ENCODE measurements around the gene SLC27A6.

SLC27A6 gene

DNA sequence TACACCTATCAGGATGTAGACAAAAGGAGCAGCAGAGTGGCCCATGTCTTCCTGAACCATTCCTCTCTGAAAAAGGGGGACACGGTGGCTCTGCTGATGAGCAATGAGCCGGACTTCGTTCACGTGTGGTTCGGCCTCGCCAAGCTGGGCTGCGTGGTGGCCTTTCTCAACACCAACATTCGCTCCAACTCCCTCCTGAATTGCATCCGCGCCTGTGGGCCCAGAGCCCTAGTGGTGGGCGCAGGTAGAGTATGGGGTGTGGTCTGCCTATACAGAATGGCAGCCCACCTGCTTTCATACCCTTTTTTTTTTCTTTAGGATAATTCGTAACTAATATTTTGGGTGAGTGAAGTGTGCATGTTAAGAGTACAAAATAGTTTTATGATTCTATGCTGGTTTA is 1.1 kb downstream of the SLC27A6 start:
- Histone ChIP-seq H3K36me3 (ENCODE audit: insufficient read depth, low read length) (no peaks in the 10 kb centered on the region), H2AFZ (ENCODE audit: low read depth, low read length) (no peak overlapping the region), H3K4me3 (ENCODE audit: low read length) (no peak overlapping the region), H3K4me1 (ENCODE audit: insufficient read depth, low read length) (no peaks in the 10 kb centered on the region), H3K9me3 (ENCODE audit: low read length) (no peaks in the 10 kb centered on the region), H3K27me3 (ENCODE audit: insufficient read depth, low read length) (peaks cover 33% of the 10 kb centered on the region)

DNA sequence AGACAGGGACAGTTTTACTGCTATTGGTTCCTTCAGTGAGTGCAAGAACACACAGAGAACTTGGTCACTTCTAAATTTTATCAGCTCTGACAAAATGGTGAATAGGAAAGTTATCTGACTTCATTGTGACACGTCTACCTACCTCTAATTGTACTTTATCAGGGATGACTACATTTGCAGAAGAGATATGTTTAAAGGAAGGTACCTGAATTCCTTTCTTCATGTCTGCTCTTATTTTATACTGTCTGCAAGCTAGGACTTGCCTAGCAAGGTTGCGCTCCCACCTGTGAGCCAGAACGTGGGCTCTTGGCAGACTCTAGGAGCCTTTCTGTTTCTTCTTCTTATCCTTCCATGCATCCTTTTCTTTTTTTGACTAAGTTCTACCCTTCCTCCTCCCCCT is 1.6 kb downstream of the SLC27A6 start:
- Histone ChIP-seq H2AFZ (ENCODE audit: low read depth, low read length) (no peak overlapping the region), H3K27me3 (ENCODE audit: insufficient read depth, low read length) (peaks cover 33% of the 10 kb centered on the region), H3K4me3 (ENCODE audit: low read length) (no peak overlapping the region), H3K4me1 (ENCODE audit: insufficient read depth, low read length) (no peaks in the 10 kb centered on the region), H3K36me3 (ENCODE audit: insufficient read depth, low read length) (no peaks in the 10 kb centered on the region), H3K9me3 (ENCODE audit: low read length) (no peaks in the 10 kb centered on the region)

DNA sequence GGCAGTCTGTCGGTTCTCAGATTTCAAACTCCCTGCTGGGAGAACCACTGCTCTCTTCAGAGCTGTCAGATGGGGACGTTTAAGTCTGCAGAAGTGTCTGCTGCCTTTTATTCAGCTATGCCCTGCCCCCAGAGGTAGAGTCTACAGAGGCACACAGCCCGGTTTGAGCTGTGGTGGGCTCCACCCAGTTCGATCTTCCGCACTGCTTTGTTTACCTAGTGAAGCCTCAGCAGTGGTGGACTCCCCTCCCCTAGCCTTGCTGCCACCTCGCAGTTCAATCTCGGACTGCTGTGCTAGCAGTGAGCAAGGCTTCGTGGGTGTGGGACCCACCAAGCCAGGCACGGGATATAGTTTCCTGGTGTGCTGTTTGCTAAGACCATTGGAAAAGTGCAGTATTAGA is 8.0 kb downstream of the SLC27A6 start:
- H3K27me3 ChIP-seq (ENCODE audit: insufficient read depth, low read length), result no peaks in the 10 kb centered on the region
- no peaks in the 10 kb centered on the region for H3K36me3 ChIP-seq (ENCODE audit: insufficient read depth, low read length)
- H3K9me3 ChIP-seq (ENCODE audit: low read length), result no peaks in the 10 kb centered on the region
- no peaks in the 10 kb centered on the region for H3K4me1 ChIP-seq (ENCODE audit: insufficient read depth, low read length)
- no peak overlapping the region for H3K4me3 ChIP-seq (ENCODE audit: low read length)
- no peak overlapping the region for H2AFZ ChIP-seq (ENCODE audit: low read depth, low read length)

DNA sequence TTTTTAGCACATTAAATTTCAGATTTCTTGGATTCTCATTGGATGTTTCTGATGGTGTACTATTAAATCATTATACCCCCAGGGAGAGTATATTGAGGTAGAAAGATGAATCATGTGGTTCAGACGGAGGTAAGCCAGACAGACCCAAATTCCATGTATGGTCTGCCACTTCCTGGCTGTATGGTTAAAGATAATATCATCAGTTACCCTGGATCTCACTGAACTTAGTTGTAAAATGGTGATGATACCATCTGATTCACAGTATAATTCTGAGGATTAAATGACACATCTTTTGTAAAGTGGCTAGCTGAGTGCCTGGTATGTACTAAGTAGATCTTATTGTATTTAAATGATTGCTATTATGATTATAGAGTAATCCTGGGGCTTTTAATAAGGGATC is 9.3 kb downstream of the SLC27A6 start:
- Histone ChIP-seq H3K9me3 (ENCODE audit: low read length) (no peaks in the 10 kb centered on the region), H3K27me3 (ENCODE audit: insufficient read depth, low read length) (no peaks in the 10 kb centered on the region), H2AFZ (ENCODE audit: low read depth, low read length) (no peak overlapping the region), H3K36me3 (ENCODE audit: insufficient read depth, low read length) (no peaks in the 10 kb centered on the region), H3K4me3 (ENCODE audit: low read length) (no peak overlapping the region), H3K4me1 (ENCODE audit: insufficient read depth, low read length) (no peaks in the 10 kb centered on the region)

DNA sequence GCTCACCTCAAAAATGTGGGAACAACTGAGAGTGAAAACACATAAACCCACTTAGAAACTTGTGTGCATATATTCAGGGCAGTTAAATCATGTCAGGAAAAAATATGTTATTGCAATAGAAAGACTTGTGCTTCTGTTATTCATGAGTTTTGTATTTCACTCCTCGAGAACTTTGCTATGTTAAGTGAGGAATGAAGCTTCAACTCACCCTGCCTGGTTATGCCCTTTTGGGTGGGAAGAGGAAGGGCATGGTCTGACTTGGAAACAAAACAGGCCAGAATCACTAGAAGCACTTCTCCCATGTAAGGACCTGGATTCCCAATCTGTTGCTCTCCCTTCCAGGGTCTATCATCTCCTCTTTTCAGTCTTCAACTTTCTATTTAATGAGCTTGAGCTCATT is 14.5 kb downstream of the SLC27A6 start:
- H3K4me1 ChIP-seq (ENCODE audit: insufficient read depth, low read length), result no peaks in the 10 kb centered on the region
- no peaks in the 10 kb centered on the region for H3K27me3 ChIP-seq (ENCODE audit: insufficient read depth, low read length)
- no peak overlapping the region for H3K4me3 ChIP-seq (ENCODE audit: low read length)
- no peaks in the 10 kb centered on the region for H3K36me3 ChIP-seq (ENCODE audit: insufficient read depth, low read length)
- no peaks in the 10 kb centered on the region for H3K9me3 ChIP-seq (ENCODE audit: low read length)
- no peak overlapping the region for H2AFZ ChIP-seq (ENCODE audit: low read depth, low read length)

DNA sequence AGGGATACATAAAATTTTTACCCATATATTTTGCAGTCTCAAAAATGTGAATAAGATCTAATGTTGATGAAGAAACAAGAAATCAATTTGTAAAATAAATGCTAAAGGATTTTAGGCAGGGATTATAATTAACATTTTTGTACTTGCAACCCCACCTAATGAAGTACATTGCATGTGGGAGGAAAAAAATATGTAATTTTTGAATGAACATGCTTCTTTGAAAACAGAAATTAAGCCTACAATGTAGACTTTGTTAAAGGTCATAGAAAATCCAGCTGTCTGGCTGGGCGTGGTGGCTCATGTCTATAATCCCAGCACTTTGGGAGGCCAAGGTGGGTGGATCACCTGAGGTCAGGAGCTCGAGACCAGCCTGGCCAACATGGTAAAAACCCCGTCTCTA is 15.6 kb downstream of the SLC27A6 start:
- no peaks in the 10 kb centered on the region for H3K36me3 ChIP-seq (ENCODE audit: insufficient read depth, low read length)
- H3K4me1 ChIP-seq (ENCODE audit: insufficient read depth, low read length), result no peaks in the 10 kb centered on the region
- H2AFZ ChIP-seq (ENCODE audit: low read depth, low read length), result no peak overlapping the region
- no peaks in the 10 kb centered on the region for H3K9me3 ChIP-seq (ENCODE audit: low read length)
- H3K27me3 ChIP-seq (ENCODE audit: insufficient read depth, low read length), result no peaks in the 10 kb centered on the region
- H3K4me3 ChIP-seq (ENCODE audit: low read length), result no peak overlapping the region

DNA sequence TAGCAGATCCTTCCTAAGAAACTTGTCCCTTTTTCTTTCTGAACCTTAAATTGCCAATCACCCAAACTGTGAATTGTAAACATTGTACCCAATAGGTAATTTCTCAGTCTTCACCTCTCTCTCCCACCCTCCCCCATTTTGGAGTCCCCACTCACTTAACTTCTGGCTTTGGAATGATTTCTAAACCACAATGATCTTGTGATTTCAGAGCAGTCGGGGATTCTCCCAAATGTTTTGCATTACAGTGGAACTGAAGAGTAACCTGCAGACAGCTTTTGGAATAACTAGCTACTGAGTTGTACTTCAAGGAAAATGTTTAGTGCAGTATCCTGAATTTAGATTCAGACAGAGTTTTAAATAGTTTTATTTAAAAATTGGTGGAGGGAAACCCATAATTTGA is 19.2 kb downstream of the SLC27A6 start:
- H3K4me1 ChIP-seq (ENCODE audit: insufficient read depth, low read length), result no peaks in the 10 kb centered on the region
- no peaks in the 10 kb centered on the region for H3K27me3 ChIP-seq (ENCODE audit: insufficient read depth, low read length)
- no peaks in the 10 kb centered on the region for H3K9me3 ChIP-seq (ENCODE audit: low read length)
- H3K36me3 ChIP-seq (ENCODE audit: insufficient read depth, low read length), result no peaks in the 10 kb centered on the region
- no peak overlapping the region for H3K4me3 ChIP-seq (ENCODE audit: low read length)
- no peak overlapping the region for H2AFZ ChIP-seq (ENCODE audit: low read depth, low read length)

DNA sequence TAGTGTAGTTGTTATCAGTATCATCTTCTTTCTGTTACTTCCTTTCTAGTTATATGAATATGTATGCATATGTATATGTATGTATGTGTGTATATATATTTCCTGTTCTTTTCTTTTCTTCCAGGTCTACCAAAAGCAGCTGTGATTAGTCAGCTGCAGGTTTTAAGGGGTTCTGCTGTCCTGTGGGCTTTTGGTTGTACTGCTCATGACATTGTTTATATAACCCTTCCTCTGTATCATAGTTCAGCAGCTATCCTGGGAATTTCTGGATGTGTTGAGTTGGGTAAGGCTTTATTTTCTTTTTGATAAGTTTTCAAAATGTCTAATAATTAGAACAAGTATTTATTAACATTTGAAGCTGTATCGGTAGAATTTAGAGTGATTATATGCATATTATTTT is 23.2 kb downstream of the SLC27A6 start:
- no peaks in the 10 kb centered on the region for H3K36me3 ChIP-seq (ENCODE audit: insufficient read depth, low read length)
- no peak overlapping the region for H3K4me3 ChIP-seq (ENCODE audit: low read length)
- H3K27me3 ChIP-seq (ENCODE audit: insufficient read depth, low read length), result no peaks in the 10 kb centered on the region
- no peak overlapping the region for H2AFZ ChIP-seq (ENCODE audit: low read depth, low read length)
- no peaks in the 10 kb centered on the region for H3K4me1 ChIP-seq (ENCODE audit: insufficient read depth, low read length)
- no peaks in the 10 kb centered on the region for H3K9me3 ChIP-seq (ENCODE audit: low read length)

DNA sequence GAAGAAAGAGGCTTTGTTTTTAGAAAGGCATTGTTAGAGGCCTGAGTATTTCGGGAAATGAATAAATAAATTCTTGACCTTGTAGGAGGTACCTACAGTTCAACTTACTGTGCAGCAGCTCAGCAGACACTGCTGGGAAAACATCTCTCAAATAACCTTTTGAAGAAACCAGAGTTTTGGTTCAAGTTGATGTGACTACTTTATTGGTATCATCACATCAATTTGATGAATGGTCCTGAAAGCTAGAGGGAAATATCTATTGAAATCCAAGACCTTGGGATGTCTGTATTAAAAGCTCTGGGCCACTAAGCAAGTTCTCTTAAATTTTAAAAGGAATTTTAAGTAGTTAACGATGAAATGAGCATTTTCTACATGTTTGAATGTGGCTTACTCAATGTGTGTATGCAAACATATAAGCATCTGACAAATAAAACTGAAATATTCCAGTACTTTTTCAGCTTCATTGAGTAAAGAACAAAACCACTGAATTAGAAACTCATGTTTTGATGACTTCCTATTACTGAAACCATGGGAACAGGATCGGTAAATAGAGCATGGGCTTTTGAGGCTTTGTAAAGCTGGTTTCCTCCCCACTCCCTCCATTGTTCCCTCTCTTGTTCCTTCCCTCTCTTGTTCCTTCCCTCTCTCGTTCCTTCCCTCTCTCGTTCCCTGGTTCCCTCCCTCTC is 36.7 kb downstream of the SLC27A6 start:
- Histone ChIP-seq H3K36me3 (ENCODE audit: insufficient read depth, low read length) (no peaks in the 10 kb centered on the region), H3K4me3 (ENCODE audit: low read length) (no peak overlapping the region), H3K9me3 (ENCODE audit: low read length) (no peaks in the 10 kb centered on the region), H3K4me1 (ENCODE audit: insufficient read depth, low read length) (peaks cover 17% of the 10 kb centered on the region), H2AFZ (ENCODE audit: low read depth, low read length) (no peak overlapping the region), H3K27me3 (ENCODE audit: insufficient read depth, low read length) (no peaks in the 10 kb centered on the region)

DNA sequence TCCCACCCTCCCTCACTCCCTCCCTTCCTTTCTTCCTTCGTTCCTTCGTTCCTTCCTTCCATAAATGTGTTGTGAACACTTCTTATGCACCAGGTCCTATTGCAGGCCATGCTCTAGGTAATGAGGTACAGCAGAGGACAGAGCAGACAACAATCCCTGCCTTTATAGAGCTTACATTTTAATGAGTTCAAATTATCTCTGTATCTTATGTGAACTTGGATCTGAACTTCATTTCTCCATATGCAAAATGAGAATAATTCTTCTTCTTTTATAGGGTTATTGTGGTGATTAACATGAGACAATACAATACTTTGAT is 37.2 kb downstream of the SLC27A6 start:
- Histone ChIP-seq H3K27me3 (ENCODE audit: insufficient read depth, low read length) (no peaks in the 10 kb centered on the region), H3K9me3 (ENCODE audit: low read length) (no peaks in the 10 kb centered on the region), H2AFZ (ENCODE audit: low read depth, low read length) (peak overlapping the region; percentile 65), H3K4me3 (ENCODE audit: low read length) (no peak overlapping the region), H3K36me3 (ENCODE audit: insufficient read depth, low read length) (no peaks in the 10 kb centered on the region), H3K4me1 (ENCODE audit: insufficient read depth, low read length) (peaks cover 17% of the 10 kb centered on the region)

DNA sequence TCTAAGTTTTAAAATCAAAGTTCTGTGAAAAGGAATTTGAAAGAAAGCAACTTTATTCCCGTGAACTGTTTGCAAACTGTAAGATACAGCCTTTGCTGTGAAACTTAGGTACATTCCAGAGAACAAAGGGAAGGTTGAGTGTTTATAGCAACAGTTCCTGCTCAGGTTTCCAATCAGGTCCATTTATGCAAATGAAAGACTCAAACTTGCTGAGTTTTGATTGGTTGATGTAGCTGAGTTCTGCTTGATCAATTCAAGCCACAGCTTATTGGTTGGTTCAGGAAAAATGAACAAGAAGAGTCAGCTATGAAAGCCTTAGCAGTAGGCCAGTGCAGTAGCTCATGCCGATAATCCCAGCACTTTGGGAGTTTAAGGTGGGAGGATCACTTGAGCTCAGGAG is 37.9 kb downstream of the SLC27A6 start:
- Histone ChIP-seq H3K4me1 (ENCODE audit: insufficient read depth, low read length) (peaks cover 17% of the 10 kb centered on the region), H3K27me3 (ENCODE audit: insufficient read depth, low read length) (no peaks in the 10 kb centered on the region), H3K36me3 (ENCODE audit: insufficient read depth, low read length) (no peaks in the 10 kb centered on the region), H2AFZ (ENCODE audit: low read depth, low read length) (peak overlapping the region; percentile 65), H3K4me3 (ENCODE audit: low read length) (no peak overlapping the region), H3K9me3 (ENCODE audit: low read length) (no peaks in the 10 kb centered on the region)

DNA sequence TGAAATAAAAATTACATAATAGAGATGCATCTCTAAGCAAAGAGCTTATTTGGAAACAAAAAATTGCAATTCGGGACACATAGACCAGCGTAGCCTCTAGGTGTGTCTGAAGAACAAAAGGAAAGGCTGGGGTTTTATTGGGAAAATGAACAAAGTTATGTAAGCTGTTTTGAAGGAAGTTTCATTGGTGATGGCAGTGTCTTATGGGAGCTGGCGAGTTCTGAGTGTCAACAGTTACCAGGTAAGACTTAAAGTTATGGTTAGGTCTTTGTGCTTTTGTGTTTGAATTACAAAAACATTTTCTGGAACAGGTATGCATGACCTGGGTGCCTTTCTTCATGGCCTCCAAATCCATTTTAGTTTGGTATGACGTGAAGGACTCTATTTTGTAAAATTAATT is 48.9 kb downstream of the SLC27A6 start:
- Histone ChIP-seq H3K36me3 (ENCODE audit: insufficient read depth, low read length) (no peaks in the 10 kb centered on the region), H2AFZ (ENCODE audit: low read depth, low read length) (no peak overlapping the region), H3K27me3 (ENCODE audit: insufficient read depth, low read length) (no peaks in the 10 kb centered on the region), H3K4me1 (ENCODE audit: insufficient read depth, low read length) (no peaks in the 10 kb centered on the region), H3K9me3 (ENCODE audit: low read length) (no peaks in the 10 kb centered on the region), H3K4me3 (ENCODE audit: low read length) (no peak overlapping the region)

DNA sequence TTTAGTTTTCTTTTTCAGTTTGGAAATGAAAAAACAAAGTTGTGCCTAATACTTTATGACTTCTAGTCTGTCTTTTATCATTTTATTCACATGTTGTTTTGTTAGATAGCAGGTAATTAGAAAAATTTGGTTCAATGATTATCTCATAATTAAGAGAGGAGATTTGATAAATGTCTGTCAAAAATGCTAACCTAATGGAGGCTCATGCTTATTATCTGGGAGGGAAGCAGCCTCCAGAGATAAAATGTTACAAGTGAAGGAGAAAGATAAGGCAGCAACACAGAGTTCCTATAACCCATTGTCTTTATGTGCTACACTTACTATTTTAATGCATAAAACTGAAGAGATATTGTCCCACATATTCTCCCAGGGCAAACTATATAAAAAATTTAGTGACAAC is 53.5 kb downstream of the SLC27A6 start:
- Histone ChIP-seq H3K36me3 (ENCODE audit: insufficient read depth, low read length) (no peaks in the 10 kb centered on the region), H3K4me1 (ENCODE audit: insufficient read depth, low read length) (no peaks in the 10 kb centered on the region), H3K9me3 (ENCODE audit: low read length) (no peaks in the 10 kb centered on the region), H3K4me3 (ENCODE audit: low read length) (no peak overlapping the region), H3K27me3 (ENCODE audit: insufficient read depth, low read length) (no peaks in the 10 kb centered on the region), H2AFZ (ENCODE audit: low read depth, low read length) (no peak overlapping the region)

DNA sequence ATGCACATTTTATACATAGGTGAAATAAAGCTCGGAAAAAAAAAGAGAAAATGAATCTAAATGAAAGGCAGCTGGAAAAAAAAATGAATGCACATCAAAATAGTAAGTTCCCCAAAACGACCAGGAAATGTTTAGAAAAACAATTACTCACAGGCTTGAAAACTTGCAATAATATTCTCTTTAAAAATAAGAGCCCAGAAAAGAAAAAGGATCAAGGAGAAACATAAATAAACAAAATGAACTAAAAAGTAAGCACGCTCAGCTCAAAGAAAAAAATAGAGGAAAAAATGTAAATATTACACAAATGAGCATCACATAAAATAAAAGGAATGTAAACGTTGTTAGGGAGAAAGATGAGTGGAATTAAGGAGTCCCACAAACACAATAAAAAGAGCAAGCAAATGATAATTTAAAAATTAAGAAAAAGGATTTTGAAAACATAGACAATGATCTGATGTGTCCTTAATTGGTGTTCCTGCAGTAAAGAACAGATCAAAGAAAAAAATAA is 54.2 kb downstream of the SLC27A6 start:
- Histone ChIP-seq H3K4me3 (ENCODE audit: low read length) (no peak overlapping the region), H2AFZ (ENCODE audit: low read depth, low read length) (no peak overlapping the region), H3K9me3 (ENCODE audit: low read length) (no peaks in the 10 kb centered on the region), H3K4me1 (ENCODE audit: insufficient read depth, low read length) (no peaks in the 10 kb centered on the region), H3K36me3 (ENCODE audit: insufficient read depth, low read length) (no peaks in the 10 kb centered on the region), H3K27me3 (ENCODE audit: insufficient read depth, low read length) (no peaks in the 10 kb centered on the region)

Data from neuron (in vitro differentiated cells).